Activated CD4-positive, alpha-beta memory T cell treated with anti-CD3 and anti-CD28 coated beads, Interleukin-2, amount 10 ng/mL, durations not matched to agents 7 days and 5 days (primary cell): Measurements from ENCODE around the gene OPALIN. TPM values are rescaled to one million over a fixed set of nuclear protein-coding genes. Genes with fewer than 3 reads are reported as not detected.

Experiments used
- CTCF ChIA-PET: fragments of 350-600 bp; sonication (Branson Sonifier 250); formaldehyde crosslinking; loops from one replicate; lab custom pipeline; 2021; ENCODE audit warnings: antibody characterized with exemption, inconsistent platforms; lab: Charles Lee
- POLR2A ChIA-PET: fragments of 350-600 bp; sonication (Branson Sonifier 250); formaldehyde crosslinking; loops from one replicate; lab custom pipeline; 2021; ENCODE audit warnings: antibody characterized with exemption; lab: Charles Lee
- DNase-seq: peaks from one replicate; pipeline ENCODE4 v3.0.0-alpha.2; 2020
- H3K27ac Mint-ChIP-seq: one replicate; pipeline ENCODE4 v1.8.0; 2021; ENCODE audit warnings: mild to moderate bottlenecking, mixed read lengths
- H3K27me3 Mint-ChIP-seq: one replicate; pipeline ENCODE4 v1.8.0; 2021; ENCODE audit warnings: mixed read lengths
- H3K36me3 Mint-ChIP-seq: one replicate; pipeline ENCODE4 v1.8.0; 2021; ENCODE audit warnings: low read depth, mixed read lengths
- H3K4me1 Mint-ChIP-seq: one replicate; pipeline ENCODE4 v1.8.0; 2021; ENCODE audit warnings: mixed read lengths
- H3K4me3 Mint-ChIP-seq: one replicate; pipeline ENCODE4 v1.8.0; 2021; ENCODE audit warnings: mild to moderate bottlenecking, mixed read lengths
- H3K9me3 Mint-ChIP-seq: one replicate; pipeline ENCODE4 v1.8.0; 2021; ENCODE audit warnings: mixed read lengths
- total RNA-seq, 2 experiments: library from RNA; stranded (reverse); gene quantifications; one replicate each; pipeline ENCODE4 v1.2.3, GENCODE V29; 2021

Gene OPALIN
- not detected for total RNA-seq

GRCh38 chr10:96358851-96359540 lies at the start of gene OPALIN:
TSS of gene OPALIN (minus strand) at chr10:96359002. CDS start at chr10:96358896, 106 bp downstream.
- no peak for DNase-seq
- no peak within 1 kb of the TSS for H3K4me3 Mint-ChIP-seq
- no peaks in the 10 kb centered on the region for H3K9me3 Mint-ChIP-seq
- ChIA-PET POLR2A (no interaction called here), CTCF (interaction anchor here (2.2 kb wide), 1 partner anchor 11 kb away, joined by 6 read pairs; no protein-coding TSS in a partner anchor)
- H3K4me1 Mint-ChIP-seq = no peaks in the 10 kb centered on the region
- H3K36me3 Mint-ChIP-seq = no peaks in the 10 kb centered on the region
- no peak within 1 kb of the TSS for H3K27ac Mint-ChIP-seq
- peaks cover 29% of the 10 kb centered on the region for H3K27me3 Mint-ChIP-seq

- Mint-ChIP-seq H3K27ac (no peak overlapping the region), H3K4me3 (no peak overlapping the region), H3K27me3 (peaks cover 28% of the 10 kb centered on the region), H3K9me3 (no peaks in the 10 kb centered on the region), H3K4me1 (no peaks in the 10 kb centered on the region), H3K36me3 (no peaks in the 10 kb centered on the region)
- DNase-seq = no peak
- ChIA-PET POLR2A (no interaction called here), CTCF (interaction anchor here (1.0 kb wide), 1 partner anchor 38 kb away, joined by 3 read pairs; no protein-coding TSS in a partner anchor)
These were observed 49.4 kb upstream of the OPALIN start for GRCh38 chr10:96408201-96408600.

- H3K4me3 Mint-ChIP-seq = no peak overlapping the region
These were observed 48.8 kb upstream of the OPALIN start for GRCh38 chr10:96407560-96408069.

GRCh38 chr10:96406091-96406490 lies 47.3 kb upstream of the OPALIN start:
- Mint-ChIP-seq H3K36me3 (no peaks in the 10 kb centered on the region), H3K4me1 (no peaks in the 10 kb centered on the region), H3K27me3 (peaks cover 35% of the 10 kb centered on the region), H3K4me3 (no peak overlapping the region), H3K27ac (no peak overlapping the region), H3K9me3 (no peaks in the 10 kb centered on the region)
- ChIA-PET CTCF (no interaction called here), POLR2A (no interaction called here)
- no peak for DNase-seq

More at GRCh38 chr10:96407560-96408069, 48.8 kb upstream of the OPALIN start:
- Mint-ChIP-seq H3K36me3 (no peaks in the 10 kb centered on the region), H3K4me1 (no peaks in the 10 kb centered on the region), H3K27ac (no peak overlapping the region), H3K27me3 (peaks cover 28% of the 10 kb centered on the region), H3K9me3 (no peaks in the 10 kb centered on the region)
- CTCF ChIA-PET = interaction anchor here (1.0 kb wide), 1 partner anchor 37 kb away, joined by 3 read pairs; no protein-coding TSS in a partner anchor
- POLR2A ChIA-PET = no interaction called here
- DNase-seq = no peak

GRCh38 chr10:96402417-96403305 lies 43.9 kb upstream of the OPALIN start:
- no peak overlapping the region for H3K27ac Mint-ChIP-seq
- peaks cover 52% of the 10 kb centered on the region for H3K27me3 Mint-ChIP-seq
- POLR2A ChIA-PET = no interaction called here
- H3K36me3 Mint-ChIP-seq = no peaks in the 10 kb centered on the region
- CTCF ChIA-PET = interaction anchor here (0.6 to 1.1 kb wide), 2 partner anchors 81 to 171 kb away, joined by 4 to 5 read pairs; no protein-coding TSS in a partner anchor
- no peaks in the 10 kb centered on the region for H3K4me1 Mint-ChIP-seq
- H3K4me3 Mint-ChIP-seq = no peak overlapping the region
- no peaks in the 10 kb centered on the region for H3K9me3 Mint-ChIP-seq
- no peak for DNase-seq

- ChIA-PET POLR2A (no interaction called here), CTCF (no interaction called here)
- H3K4me1 Mint-ChIP-seq = no peaks in the 10 kb centered on the region
- H3K27ac Mint-ChIP-seq = no peak overlapping the region
- H3K4me3 Mint-ChIP-seq = no peak overlapping the region
- H3K9me3 Mint-ChIP-seq = no peaks in the 10 kb centered on the region
- H3K27me3 Mint-ChIP-seq = peaks cover 43% of the 10 kb centered on the region
- no peaks in the 10 kb centered on the region for H3K36me3 Mint-ChIP-seq
- DNase-seq = no peak
These were observed 42.2 kb upstream of the OPALIN start for GRCh38 chr10:96401036-96401435.

- Mint-ChIP-seq H3K4me1 (no peaks in the 10 kb centered on the region), H3K27me3 (peaks cover 43% of the 10 kb centered on the region), H3K4me3 (no peak overlapping the region), H3K9me3 (no peaks in the 10 kb centered on the region), H3K27ac (no peak overlapping the region), H3K36me3 (no peaks in the 10 kb centered on the region)
- ChIA-PET CTCF (no interaction called here), POLR2A (no interaction called here)
- no peak for DNase-seq
These were observed 41.7 kb upstream of the OPALIN start for GRCh38 chr10:96400465-96400864.

GRCh38 chr10:96397902-96398301 lies 39.1 kb upstream of the OPALIN start:
- DNase-seq = no peak
- no peak overlapping the region for H3K27ac Mint-ChIP-seq
- no peaks in the 10 kb centered on the region for H3K9me3 Mint-ChIP-seq
- CTCF ChIA-PET = interaction anchor here (2.0 kb wide), 1 partner anchor 113 kb away, joined by 7 read pairs; no protein-coding TSS in a partner anchor
- peaks cover 47% of the 10 kb centered on the region for H3K27me3 Mint-ChIP-seq
- POLR2A ChIA-PET = no interaction called here
- no peaks in the 10 kb centered on the region for H3K4me1 Mint-ChIP-seq
- H3K36me3 Mint-ChIP-seq = no peaks in the 10 kb centered on the region
- no peak overlapping the region for H3K4me3 Mint-ChIP-seq

- no peaks in the 10 kb centered on the region for H3K36me3 Mint-ChIP-seq
- no peak overlapping the region for H3K4me3 Mint-ChIP-seq
- peaks cover 38% of the 10 kb centered on the region for H3K27me3 Mint-ChIP-seq
- no peak overlapping the region for H3K27ac Mint-ChIP-seq
- POLR2A ChIA-PET = no interaction called here
- H3K4me1 Mint-ChIP-seq = no peaks in the 10 kb centered on the region
- H3K9me3 Mint-ChIP-seq = no peaks in the 10 kb centered on the region
- CTCF ChIA-PET = interaction anchor here (0.7 to 2.0 kb wide), 7 partner anchors 26 to 629 kb away, joined by 3 to 7 read pairs (median 4); no protein-coding TSS in a partner anchor
- DNase-seq = peak; percentile 63
These were observed 37.4 kb upstream of the OPALIN start for GRCh38 chr10:96395931-96396877.

GRCh38 chr10:96390460-96390864 lies 31.7 kb upstream of the OPALIN start:
- POLR2A ChIA-PET = no interaction called here
- H3K27ac Mint-ChIP-seq = no peak overlapping the region
- H3K9me3 Mint-ChIP-seq = no peaks in the 10 kb centered on the region
- CTCF ChIA-PET = interaction anchor here (0.7 kb wide), 1 partner anchor 16 kb away, joined by 3 read pairs; no protein-coding TSS in a partner anchor
- no peaks in the 10 kb centered on the region for H3K4me1 Mint-ChIP-seq
- DNase-seq = no peak
- no peak overlapping the region for H3K4me3 Mint-ChIP-seq
- peaks cover 20% of the 10 kb centered on the region for H3K27me3 Mint-ChIP-seq
- no peaks in the 10 kb centered on the region for H3K36me3 Mint-ChIP-seq

GRCh38 chr10:96389785-96390184 lies 31.0 kb upstream of the OPALIN start:
- Mint-ChIP-seq H3K27ac (no peak overlapping the region), H3K36me3 (no peaks in the 10 kb centered on the region), H3K4me1 (no peaks in the 10 kb centered on the region), H3K27me3 (peaks cover 19% of the 10 kb centered on the region), H3K9me3 (no peaks in the 10 kb centered on the region), H3K4me3 (no peak overlapping the region)
- no peak for DNase-seq
- CTCF ChIA-PET = interaction anchor here (0.7 kb wide), 1 partner anchor 16 kb away, joined by 3 read pairs; no protein-coding TSS in a partner anchor
- POLR2A ChIA-PET = no interaction called here

- H3K9me3 Mint-ChIP-seq = no peaks in the 10 kb centered on the region
- H3K4me3 Mint-ChIP-seq = no peak overlapping the region
- H3K4me1 Mint-ChIP-seq = no peaks in the 10 kb centered on the region
- no peak overlapping the region for H3K27ac Mint-ChIP-seq
- no peak for DNase-seq
- ChIA-PET CTCF (no interaction called here), POLR2A (no interaction called here)
- peaks cover 10% of the 10 kb centered on the region for H3K27me3 Mint-ChIP-seq
- H3K36me3 Mint-ChIP-seq = no peaks in the 10 kb centered on the region
These were observed 28.8 kb upstream of the OPALIN start for GRCh38 chr10:96387601-96388000.
